Ascending aorta (tissue), 2 donors: Measurements from ENCODE around the gene BCLAF3. TPM values are rescaled to one million over a fixed set of nuclear protein-coding genes. Genes with fewer than 3 reads are reported as not detected.

Experiments
- DNase-seq, 2 donors: peaks; one replicate each; pipeline ENCODE4 v3.0.0-alpha.2; 2019; ENCODE audit warnings: low spot score in 2 of 2
- H3K27ac ChIP-seq, 2 donors: fragments of 200-600 bp; sonication (generic); one replicate each; pipeline ENCODE4 v1.5.1; 2016 to 2017; ENCODE audit warnings: mild to moderate bottlenecking in 1 of 2
- H3K27me3 ChIP-seq: fragments of 200-600 bp; sonication (generic); one replicate; pipeline ENCODE4 v1.5.1; 2017
- H3K36me3 ChIP-seq, 2 donors: fragments of 200-600 bp; sonication (generic); one replicate each; pipeline ENCODE4 v1.5.1; 2016
- H3K4me1 ChIP-seq, 2 donors: fragments of 200-600 bp; sonication (generic); one replicate each; pipeline ENCODE4 v1.5.1; 2016 to 2017; ENCODE audit warnings: mild to moderate bottlenecking in 1 of 2
- H3K4me3 ChIP-seq, 2 donors: fragments of 200-600 bp; sonication (generic); one replicate each; pipeline ENCODE4 v1.5.1; 2016 to 2017; ENCODE audit warnings: mild to moderate bottlenecking in 1 of 2
- H3K9me3 ChIP-seq, 2 donors: fragments of 200-600 bp; sonication (generic); one replicate each; pipeline ENCODE4 v1.5.1; 2016
- CTCF ChIP-seq, 3 experiments: fragments of 200-600 bp in 2 of 3; fragments of 450-650 bp in 1 of 3; sonication (generic) in 2 of 3; IDR thresholded peaks; one replicate each; pipeline ENCODE4 v1.5.1; 2016 to 2019; ENCODE audit warnings: antibody characterized with exemption in 3 of 3, mild to moderate bottlenecking in 1 of 3, moderate library complexity in 1 of 3
- intact Hi-C: fragments of 100-400 bp; cut with DNase I; formaldehyde crosslinking; loops from one replicate; pipeline ENCODE4 v1.15.1; 2023
- total RNA-seq: library from RNA; depleted of rRNA; stranded (reverse); fragments of >200 nt; gene quantifications from one replicate; pipeline ENCODE4 v1.1.0, GENCODE V29; 2016

The BCLAF3 gene
- total RNA-seq, 1 donor from 2014 or later = 5.0 TPM

- no peak overlapping the region for H3K27ac ChIP-seq
- H3K27me3 ChIP-seq = no peaks in the 10 kb centered on the region
- DNase-seq = no peak
- no peak for TF ChIP-seq CTCF (IDR thresholded peaks at IDR 0.05)
- intact Hi-C loops = no loop called here
- H3K9me3 ChIP-seq = no peaks in the 10 kb centered on the region
- no peaks in the 10 kb centered on the region for H3K4me1 ChIP-seq
- H3K4me3 ChIP-seq = no peak overlapping the region
- no peaks in the 10 kb centered on the region for H3K36me3 ChIP-seq
Observed at GRCh38 chrX:19968276-19968675, 22.6 kb downstream of the BCLAF3 start.

DNA sequence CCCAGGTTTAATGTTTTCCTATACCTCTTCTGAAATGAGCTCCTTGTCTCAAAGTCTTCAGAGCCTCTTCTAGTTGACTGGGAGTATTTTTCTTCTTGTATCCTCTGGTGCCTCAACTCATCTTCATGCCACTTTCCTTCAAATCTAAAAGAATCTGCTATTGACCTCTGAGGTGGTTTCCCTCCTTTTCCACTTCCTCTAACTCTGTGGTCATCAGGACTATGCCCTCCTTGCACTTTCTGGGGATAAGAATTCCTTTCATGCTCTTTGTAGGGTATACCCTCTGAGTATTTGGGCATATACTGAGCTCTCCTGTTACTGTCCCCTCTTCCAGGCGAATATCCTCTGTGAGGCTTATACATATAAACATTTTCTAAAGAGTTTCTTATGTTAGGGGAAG is 24.8 kb downstream of the BCLAF3 start:
- intact Hi-C loops = no loop called here
- Histone ChIP-seq H3K36me3 (peaks cover 0 to 5% of the 10 kb centered on the region in 2 donors), H3K27ac (no peak overlapping the region), H3K4me3 (no peak overlapping the region), H3K27me3 (no peaks in the 10 kb centered on the region), H3K9me3 (no peaks in the 10 kb centered on the region), H3K4me1 (no peaks in the 10 kb centered on the region)
- DNase-seq = no peak
- TF ChIP-seq CTCF (IDR thresholded peaks at IDR 0.05) = no peak

DNA sequence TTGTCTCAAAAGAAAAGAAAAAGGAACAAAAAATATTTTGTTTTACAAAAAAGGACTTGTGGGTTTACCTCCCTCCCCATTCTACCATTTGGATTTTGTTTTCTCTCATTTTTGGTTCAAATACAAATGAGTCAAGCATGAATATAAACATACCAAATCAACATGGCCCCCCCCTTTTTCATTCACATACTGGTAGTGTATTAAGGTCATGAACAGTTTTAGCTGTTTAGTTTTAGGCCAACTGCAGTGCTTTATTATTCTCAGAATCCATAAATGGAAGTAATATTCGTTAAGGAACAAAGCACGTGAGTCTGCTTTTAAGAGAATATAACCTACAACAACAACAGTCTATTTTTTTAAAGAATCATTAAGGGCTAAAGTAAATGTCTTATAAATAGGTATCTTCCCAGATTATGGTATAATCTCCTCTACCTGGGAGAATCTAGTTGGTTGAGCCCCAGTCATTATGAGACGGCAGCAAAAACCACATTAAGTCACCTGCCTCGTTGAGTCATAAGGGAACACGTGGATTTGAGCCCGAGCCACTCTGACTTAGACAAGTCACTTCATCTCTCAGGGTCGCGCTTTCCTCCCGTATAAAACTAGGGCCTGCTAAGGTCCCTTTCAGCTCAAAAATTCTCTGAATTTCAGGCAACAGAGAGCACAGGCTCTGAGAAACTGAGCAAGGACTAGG is 26.7 kb downstream of the BCLAF3 start:
- Histone ChIP-seq H3K36me3 (peaks cover 0 to 5% of the 10 kb centered on the region in 2 donors), H3K9me3 (no peaks in the 10 kb centered on the region), H3K27me3 (no peaks in the 10 kb centered on the region), H3K27ac (no peak overlapping the region), H3K4me3 (no peak overlapping the region), H3K4me1 (no peaks in the 10 kb centered on the region)
- no peak for DNase-seq
- no peak for TF ChIP-seq CTCF (IDR thresholded peaks at IDR 0.05)
- intact Hi-C loops = no loop called here

GRCh38 chrX:19960913-19961312 is 29.9 kb downstream of the BCLAF3 start:
- Histone ChIP-seq H3K27me3 (no peaks in the 10 kb centered on the region), H3K4me3 (no peak overlapping the region), H3K9me3 (no peaks in the 10 kb centered on the region), H3K4me1 (no peaks in the 10 kb centered on the region), H3K36me3 (peaks cover 0 to 5% of the 10 kb centered on the region in 2 donors), H3K27ac (no peak overlapping the region)
- no peak for DNase-seq
- no peak for TF ChIP-seq CTCF (IDR thresholded peaks at IDR 0.05)
- intact Hi-C loops = no loop called here

GRCh38 chrX:19958552-19959486 is 32.0 kb downstream of the BCLAF3 start:
- Histone ChIP-seq H3K27me3 (no peaks in the 10 kb centered on the region), H3K4me3 (no peak overlapping the region), H3K27ac (no peak overlapping the region), H3K4me1 (no peaks in the 10 kb centered on the region), H3K9me3 (no peaks in the 10 kb centered on the region), H3K36me3 (peaks cover 0 to 5% of the 10 kb centered on the region in 2 donors)
- intact Hi-C loops = no loop called here
- no peak for TF ChIP-seq CTCF (IDR thresholded peaks at IDR 0.05)
- no peak for DNase-seq
